Stimulated activated naive CD4-positive, alpha-beta T cell treated with Interleukin-2 at 50 U/mL for 16 hours (primary cell): Measurements from ENCODE around the gene IFITM2.
"Not testable (repeated sequence)": the region's sequence is repeated elsewhere in the genome, so short reads cannot be mapped to it uniquely, and the experiment has no call there.

Source experiments
- DNase-seq: peaks from one replicate; lab custom pipeline; 2025; lab: John Stamatoyannopoulos, UW

Gene IFITM2

DNA sequence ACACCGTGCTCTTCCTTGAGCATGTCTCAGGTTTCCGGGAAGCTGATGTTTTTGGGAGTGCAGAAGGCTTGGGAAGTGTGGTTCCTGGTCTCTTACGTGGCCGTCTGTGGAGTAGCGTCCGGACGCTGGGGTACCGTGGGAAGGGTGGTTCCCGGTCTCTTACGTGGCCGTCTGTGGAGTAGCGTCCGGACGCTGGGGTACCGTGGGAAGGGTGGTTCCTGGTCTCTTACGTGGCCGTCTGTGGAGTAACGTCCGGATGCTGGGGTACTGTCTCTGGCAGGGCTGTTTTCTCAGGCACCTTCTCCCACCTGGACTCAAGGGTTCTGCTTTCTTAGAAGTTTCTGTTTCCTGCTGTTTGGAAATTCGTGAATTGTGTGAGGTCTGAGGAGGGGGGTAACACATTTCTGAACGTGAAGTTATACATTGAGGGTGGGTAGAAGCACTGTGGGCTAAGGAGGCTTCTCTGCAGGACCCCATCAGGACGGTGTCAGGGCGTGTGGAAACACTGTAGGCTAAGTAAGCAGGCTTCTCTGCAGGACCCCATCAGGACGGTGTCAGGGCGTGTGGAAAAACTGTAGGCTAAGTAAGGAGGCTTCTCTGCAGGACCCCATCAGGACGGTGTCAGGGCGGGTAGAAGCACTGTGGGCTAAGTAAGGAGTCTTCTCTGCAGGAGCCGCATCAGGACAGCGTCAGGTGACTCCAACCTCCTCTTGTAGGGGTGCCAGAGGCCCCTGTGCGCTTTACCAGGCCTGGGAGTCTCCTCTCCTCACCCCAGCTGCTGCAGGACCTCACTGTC is 18.4 kb downstream of the IFITM2 start:
- DNase-seq, result no peak

DNA sequence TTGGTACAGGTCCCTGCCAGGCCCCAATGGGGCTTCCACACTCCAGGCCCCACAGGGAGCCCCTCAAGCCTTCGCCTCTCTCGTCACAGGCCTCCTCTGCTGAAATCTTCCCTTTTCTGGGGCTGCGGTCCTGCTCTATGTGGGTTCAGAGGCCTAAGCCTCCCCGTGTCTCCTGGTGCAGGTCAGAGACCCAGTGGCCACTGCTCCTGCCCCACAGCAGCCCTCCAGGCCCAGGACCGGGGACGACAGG is 18.9 kb downstream of the IFITM2 start:
- DNase-seq, result no peak

DNA sequence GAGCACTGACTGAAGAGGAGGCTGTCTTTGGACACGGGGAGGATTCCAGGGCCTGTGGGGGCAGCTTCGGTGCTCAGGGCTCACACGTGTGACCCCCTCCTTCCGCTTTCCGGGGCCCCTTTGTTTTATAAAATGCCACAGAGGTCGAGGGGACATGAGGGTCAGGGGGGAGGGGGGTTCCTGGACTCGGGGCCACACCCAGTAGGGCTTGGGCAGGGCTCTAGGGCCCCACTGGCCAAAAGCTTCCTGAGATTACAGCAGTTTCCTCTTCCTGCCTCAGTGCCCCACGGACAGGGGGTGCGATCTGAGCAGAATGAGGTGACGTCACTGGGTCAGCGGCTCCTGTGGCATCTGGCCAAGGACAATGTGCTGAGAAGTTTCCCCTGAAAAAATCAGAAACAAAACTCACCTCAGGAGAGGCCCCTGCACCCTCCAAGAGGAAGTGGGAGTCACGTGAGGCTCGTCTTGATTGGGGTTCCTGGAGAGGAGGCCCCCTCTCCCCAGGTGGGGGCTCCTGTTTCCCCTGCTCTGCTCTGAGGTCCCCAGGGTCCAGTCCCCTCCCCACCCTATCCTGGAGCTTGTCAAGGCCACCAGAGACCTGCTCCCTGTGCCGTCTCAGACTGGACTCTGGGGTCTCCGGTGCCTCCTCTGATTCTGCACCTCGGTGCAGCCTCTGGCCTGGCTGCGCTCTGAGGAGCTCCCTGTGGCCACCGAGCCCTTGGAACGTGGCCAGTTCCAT is 19.4 kb downstream of the IFITM2 start:
- DNase-seq, result peak; percentile 23

GRCh38 chr11:327581-327923 is 19.9 kb downstream of the IFITM2 start:
- no peak for DNase-seq

DNA sequence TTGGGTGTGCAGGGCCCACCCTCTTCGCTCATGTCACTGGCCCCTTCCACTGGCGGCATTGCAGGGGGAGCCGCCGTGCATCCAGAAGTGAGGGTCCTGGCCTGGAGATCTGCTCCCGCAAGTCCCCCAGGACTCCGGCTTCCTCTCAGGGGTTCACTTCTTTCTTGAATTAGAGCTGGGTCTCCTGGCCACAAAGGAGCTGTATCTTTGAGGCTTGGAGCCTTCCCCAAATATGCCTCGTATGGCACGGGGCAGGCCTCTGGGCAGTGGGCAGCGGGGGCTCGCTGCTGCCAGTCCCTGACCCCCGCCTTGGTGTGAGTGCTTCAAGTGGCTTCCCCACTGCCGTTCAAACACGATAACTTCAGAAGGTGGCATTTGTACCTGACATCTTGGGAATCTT is 20.4 kb downstream of the IFITM2 start:
- no peak for DNase-seq

GRCh38 chr11:328516-329100 is 21.0 kb downstream of the IFITM2 start:
- not testable (repeated sequence) for DNase-seq

- DNase-seq, result no peak
Observed at GRCh38 chr11:329886-330253, 22.3 kb downstream of the IFITM2 start.

DNA sequence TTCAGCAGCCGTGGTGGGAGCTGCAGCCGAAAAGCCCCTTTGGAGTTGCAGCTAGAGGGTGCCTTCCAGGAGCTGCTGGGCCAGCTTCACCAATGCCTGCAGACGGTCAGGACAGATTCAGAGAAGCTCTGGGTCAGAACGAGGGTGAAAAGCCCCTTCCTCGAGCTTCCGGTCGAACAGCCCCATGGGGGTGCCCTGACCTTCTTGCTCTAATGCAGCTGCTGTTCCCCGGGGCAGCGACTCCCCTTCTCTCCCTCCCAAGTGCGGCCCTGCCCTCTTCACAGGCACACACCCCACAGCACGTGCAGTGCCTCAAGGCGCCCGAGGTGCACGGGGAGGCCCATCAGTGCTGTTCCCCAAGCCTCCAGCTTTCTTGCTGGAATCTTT is 22.7 kb downstream of the IFITM2 start:
- DNase-seq, result no peak

DNA sequence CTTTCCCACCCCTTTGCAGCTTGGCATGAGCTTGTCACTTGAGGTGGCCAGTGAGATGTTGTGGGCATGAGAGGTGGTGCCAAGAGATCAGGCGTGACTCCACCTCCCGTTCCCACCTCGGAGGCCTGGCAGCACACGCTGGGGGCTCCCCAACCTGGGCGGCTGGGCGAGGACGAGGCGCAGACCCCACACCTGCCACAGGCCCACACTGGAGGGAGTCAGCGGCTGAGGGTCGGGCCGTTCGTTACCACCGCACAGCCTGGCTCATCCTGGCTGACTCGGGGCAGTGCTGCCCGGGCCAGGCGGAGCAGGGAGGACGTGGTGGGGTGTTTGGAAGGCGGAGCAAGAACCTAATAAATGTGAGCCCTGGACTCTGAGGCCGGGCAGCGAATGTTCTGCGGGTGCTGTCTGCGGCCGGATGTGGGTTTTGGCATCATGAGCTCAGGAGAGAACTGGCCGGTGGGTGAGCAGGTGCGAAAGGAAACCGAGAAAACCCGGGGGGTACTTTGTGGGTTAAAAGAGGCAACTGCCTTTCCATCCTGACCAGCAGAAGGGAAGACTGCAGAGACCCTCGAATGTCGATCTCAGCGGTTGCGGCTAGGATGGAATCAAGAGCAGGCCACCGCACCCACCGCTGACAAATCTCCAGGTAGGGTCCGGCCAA is 23.2 kb downstream of the IFITM2 start:
- DNase-seq, result no peak

DNA sequence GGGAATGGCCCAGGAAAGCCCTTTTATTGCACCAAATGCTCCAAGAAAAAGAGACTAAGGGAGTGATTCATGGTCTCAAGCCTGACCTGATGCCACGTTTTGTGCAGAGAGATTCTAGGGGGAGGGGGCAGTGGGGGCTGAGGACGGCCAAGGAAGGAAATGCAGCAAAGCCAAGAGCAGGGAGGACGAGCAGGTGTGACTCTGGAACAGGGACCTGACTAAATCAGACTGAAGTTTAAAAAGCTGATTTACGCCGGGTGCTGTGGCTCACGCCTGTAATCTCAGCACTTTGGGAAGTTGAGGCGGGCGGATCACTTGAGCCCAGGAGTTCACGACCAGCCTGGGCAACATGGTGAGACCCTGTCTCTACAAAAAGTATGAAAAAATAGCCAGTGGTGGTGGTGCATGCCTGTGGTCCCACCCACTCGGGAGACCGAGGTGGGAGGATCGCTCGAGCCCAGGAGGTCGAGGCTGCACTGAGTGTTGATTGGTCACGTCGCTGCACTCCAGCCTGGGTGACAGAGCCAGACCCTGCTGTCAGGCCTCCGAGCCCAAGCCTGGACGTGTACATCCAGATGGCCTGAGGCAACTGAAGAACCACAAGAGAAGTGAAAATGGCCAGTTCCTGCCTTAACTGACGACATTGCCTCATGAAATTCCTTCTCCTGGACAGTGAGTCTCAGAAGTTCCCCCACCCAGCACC is 23.9 kb downstream of the IFITM2 start:
- no peak for DNase-seq

- DNase-seq, result no peak
Observed at GRCh38 chr11:332651-333480, 25.2 kb downstream of the IFITM2 start.

DNA sequence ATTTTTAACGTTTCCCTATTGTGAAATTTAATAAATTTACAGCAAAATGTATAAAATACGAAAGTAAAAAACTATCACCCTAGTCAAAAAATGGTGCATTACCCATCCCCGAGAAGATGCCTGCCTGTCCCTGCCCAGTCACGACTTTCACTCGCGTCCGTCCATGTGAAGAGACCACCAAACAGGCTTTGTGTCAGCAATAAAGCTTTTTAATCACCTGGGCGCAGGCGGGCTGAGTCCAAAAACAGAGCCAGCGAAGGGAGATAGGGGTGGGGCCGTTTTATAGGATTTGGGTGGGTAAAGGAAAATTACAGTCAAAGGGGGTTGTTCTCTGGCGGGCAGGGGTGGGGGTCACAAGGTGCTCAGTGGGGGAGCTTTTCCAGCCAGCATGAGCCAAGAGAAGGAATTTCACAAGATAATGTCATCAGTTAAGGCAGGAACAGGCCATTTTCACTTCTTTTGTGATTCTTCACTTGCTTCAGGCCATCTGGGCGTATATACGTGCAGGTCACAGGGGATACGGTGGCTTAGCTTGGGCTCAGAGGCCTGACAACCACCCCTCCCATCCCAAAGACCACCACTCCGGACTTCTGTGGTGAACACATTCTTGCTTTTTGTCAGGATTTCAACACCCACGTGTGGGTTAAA is 26.1 kb downstream of the IFITM2 start:
- DNase-seq, result not testable (repeated sequence)

DNA sequence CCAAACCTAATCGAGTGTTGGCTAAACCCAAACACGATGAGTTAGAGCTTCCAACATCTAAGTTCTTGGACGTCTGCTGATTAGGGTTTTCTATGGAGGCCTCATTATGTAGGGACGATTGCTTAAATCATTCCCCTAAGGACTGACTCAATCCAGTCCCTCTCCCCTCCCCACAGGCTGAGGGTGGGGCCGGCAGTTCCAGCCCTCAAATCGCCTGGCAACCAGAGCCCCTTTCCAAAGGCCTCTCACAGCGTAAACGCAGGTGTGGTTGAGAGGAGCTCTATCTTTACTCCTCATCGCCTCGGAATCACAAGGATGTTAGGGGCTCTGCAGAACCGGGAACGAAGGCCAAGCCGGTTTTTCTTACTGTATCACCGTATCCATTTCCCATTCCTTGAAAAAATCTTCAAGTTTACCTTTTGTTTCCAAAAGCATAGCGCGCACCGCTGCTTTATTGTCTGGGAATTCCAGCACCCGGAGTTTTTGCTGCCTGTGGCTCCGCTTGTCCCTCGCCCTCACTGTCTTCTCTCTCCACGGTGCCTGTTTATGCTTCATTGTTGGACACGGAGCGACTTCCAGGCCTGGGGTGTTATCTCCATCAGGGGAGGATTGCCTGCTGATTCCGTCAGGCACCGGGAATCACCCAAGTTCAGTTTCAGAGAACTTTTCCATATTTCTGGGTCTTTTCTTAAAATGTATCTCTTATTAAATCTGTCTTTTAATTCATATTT is 26.8 kb downstream of the IFITM2 start:
- no peak for DNase-seq

DNA sequence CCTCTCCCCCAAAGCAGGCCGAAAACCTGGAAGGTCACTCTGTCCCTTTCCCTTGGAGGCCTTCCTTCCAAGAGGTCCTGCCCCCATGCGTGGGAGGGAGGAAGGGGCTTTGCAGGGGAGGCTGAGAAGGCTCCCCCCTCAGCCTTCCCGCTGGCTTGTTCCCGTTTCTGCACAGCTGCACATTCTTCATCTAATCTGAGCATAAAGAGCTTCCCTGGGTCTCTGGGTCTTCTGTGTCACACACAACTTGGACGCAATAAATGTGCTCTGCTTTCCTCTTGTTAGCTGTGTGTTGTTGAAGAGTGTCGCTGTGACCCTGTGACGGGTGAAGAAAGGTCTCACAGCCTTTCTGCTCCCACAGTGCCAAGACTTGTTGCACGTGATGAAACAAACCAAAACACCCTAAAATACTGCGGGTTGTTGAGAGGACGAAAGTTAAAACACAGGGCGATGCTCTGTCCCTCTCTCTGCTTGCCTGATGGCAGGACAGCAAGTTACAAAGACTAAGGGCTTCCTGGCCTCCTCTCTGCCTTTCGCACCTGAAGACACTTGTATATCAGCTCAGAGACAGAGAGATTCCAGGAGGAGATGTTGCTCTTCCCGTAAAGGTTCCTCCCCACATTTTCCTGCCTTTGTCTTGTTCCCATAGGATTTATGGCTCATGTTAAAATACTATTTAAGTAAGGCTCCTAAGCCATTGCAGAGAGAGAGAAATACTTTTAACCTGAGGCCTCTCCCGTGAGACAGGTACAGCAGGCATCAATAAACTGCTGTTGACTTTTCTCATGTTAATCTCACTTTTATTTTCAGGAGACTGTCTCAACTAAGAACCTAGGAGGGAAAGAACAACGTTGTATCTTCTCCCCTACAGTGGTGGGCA is 28.4 kb downstream of the IFITM2 start:
- no peak for DNase-seq

DNA sequence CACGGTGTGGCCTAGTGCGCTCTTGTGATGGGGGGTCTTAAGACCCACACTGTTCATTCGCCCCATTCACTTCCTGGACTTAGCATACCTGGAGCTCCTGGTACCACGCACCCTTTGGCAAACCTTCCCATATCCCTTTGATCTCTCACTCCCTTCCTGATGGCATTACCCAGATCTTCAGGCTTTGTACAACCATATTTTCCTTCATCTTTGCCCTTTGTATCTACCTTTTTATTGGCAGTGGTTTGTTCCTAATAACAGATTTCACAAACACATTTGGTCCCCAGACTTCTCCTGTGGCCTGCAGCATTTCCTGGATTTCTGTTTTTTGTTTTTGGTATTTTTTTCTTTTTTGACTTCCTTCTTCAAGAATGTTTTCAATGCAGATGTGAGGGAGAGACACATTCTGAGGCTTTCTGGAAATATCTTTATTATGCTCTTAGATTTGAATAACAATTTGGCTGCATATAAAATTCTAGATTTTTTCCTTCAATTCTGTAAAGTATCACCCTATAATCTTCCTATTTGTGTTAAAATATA is 29.1 kb downstream of the IFITM2 start:
- no peak for DNase-seq

DNA sequence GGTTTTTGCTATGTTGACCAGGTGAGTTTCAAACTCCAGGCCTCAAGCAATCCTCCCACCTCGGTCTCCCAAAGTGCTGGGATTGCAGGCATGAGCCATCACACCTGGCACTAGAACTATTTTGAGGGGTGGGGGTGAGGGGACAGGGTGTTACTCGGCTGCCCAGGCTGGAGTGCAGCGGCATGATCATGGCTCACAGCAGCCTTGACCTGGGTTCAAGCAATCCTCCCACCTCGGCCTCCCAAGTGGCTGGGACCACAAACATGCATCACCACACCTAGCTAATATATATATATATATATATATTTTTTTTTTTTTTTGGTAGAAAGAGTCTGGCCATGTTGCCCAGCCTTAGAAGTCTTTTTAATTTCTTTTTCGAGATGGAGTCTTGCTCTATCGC is 30.1 kb downstream of the IFITM2 start:
- DNase-seq, result no peak

GRCh38 chr11:339963-340362 is 32.3 kb downstream of the IFITM2 start:
- DNase-seq, result no peak

DNA sequence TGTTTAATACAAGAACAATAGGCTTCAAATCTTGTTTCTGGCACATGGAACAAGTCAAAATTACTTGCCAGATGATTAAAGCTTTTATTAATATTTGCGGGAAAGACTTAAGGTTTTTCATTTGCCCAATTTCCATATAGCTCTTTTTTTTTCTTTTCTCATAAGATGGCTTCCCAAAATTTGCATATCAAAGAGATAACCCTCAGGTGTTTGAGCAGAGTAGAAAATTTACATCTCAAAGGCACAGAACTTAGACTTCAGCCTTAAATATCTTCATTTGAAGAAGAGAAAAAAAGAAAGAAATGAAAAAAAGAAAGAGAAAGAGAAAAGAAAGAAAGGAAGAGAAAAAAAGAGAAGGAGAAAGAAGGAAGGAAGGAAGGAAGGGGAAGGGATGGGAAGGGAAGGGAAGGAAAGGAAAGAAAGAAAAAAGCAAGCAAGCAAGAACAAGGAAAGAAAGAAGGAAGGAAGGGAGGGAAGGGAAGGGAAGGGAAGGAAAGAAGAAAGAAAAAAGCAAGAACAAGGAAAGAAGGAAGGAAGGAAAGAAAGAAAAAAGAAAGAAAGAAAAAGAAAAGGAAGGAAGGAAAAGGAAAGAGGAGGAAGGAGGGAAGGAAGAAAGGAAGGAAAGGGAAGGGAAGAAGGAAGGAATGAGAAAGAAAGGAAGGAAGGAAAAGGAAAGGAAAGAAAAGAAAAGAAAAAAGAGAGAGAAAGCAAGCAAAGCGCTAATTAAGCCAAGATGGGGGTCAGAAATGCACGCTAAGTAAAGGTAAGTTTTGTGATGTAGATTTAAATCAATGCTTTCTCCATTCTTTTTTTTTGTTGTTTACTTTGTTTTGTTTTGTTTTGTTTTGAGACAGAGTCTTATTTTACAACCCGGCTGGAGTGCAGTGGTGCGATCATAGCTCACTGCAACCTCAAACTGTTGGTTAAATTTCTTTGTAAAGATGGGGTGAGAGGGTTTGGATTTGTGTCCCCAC is 33.2 kb downstream of the IFITM2 start:
- no peak for DNase-seq
